Esophagus muscularis mucosa (tissue), 4 donors: ENCODE results near the gene NOD2.

Experiments
- EP300 ChIP-seq: sonication (generic); formaldehyde crosslinking; IDR thresholded peaks from one replicate; pipeline ENCODE4 v1.6.1; 2017; ENCODE audit warnings: antibody characterized with exemption
- POLR2A ChIP-seq: fragments of 450-650 bp; IDR thresholded peaks from one replicate; pipeline ENCODE4 v1.6.1; 2017; ENCODE audit warnings: antibody characterized with exemption, moderate library complexity, mild to moderate bottlenecking, low read depth
- POLR2AphosphoS5 ChIP-seq, 2 donors: sonication (generic); formaldehyde crosslinking; IDR thresholded peaks; one replicate each; pipeline ENCODE4 v1.6.1; 2017; ENCODE audit warnings: antibody characterized with exemption in 2 of 2
- TF ChIP-seq, protein P1 (sequence below), 3 experiments: fragments of 200-600 bp in 2 of 3; fragments of 450-650 bp in 1 of 3; sonication (generic) in 2 of 3; IDR thresholded peaks; one replicate each; pipeline ENCODE4 v1.5.1; 2017 to 2019; ENCODE audit warnings: antibody characterized with exemption in 3 of 3, mild to moderate bottlenecking in 2 of 3, moderate library complexity in 1 of 3

DNA sequence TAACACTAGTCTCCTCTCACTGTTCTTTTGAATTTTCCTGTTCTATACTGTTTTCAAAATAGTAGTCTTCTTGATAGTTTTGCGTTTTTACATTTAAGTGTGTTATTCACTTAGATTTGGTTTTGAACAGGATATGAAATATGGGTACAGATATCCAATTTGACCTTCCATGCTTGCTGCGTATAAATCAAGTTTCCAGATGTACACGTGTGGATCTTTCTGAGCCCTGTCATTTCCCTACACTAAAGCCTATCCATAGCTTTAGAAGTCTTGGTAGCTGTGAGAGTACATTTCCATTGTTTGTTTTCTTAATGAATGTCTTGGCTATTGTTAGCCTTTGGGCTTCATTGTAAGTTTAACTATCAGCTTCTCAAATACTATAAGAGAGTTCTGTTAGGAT is 68.8 kb downstream of the NOD2 start:
- TF ChIP-seq, protein P1, sequence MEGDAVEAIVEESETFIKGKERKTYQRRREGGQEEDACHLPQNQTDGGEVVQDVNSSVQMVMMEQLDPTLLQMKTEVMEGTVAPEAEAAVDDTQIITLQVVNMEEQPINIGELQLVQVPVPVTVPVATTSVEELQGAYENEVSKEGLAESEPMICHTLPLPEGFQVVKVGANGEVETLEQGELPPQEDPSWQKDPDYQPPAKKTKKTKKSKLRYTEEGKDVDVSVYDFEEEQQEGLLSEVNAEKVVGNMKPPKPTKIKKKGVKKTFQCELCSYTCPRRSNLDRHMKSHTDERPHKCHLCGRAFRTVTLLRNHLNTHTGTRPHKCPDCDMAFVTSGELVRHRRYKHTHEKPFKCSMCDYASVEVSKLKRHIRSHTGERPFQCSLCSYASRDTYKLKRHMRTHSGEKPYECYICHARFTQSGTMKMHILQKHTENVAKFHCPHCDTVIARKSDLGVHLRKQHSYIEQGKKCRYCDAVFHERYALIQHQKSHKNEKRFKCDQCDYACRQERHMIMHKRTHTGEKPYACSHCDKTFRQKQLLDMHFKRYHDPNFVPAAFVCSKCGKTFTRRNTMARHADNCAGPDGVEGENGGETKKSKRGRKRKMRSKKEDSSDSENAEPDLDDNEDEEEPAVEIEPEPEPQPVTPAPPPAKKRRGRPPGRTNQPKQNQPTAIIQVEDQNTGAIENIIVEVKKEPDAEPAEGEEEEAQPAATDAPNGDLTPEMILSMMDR (IDR thresholded peaks at IDR 0.05), result no peak
- TF ChIP-seq POLR2A (no peak), EP300 (no peak), POLR2AphosphoS5 (IDR thresholded peaks at IDR 0.05) (no peak)
